Measurements from ENCODE around the gene ESYT1.
A peak's percentile ranks its signal among the peaks of the same experiment; 100 is the strongest.
"Not testable (repeated sequence)": the region's sequence is repeated elsewhere in the genome, so short reads cannot be mapped to it uniquely, and the experiment has no call there.

The ESYT1 gene

DNA sequence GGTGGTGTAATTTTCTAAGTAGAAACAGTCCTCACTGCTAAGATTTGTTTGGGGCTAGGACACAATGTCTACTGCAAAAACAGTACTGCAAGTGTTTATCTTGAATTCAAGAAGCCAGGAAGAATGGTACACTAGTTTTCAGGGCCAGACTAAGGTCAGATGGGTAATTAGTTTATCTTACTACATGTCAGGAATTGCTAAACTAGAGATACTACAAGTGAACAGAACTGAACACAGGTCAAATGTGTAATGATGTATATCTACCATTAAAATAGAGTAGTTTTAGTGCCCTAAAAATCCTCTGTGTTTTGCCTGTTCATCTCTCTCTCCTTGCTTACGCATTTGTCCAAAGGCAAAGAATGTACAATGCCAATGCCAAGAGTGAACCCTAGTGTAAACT lies 14.0 kb upstream of the ESYT1 start:
- DNase-seq (ENCODE audit: low spot score in 2 of 2) (no peak), ATAC-seq (replicated peaks; ENCODE audit: extremely low read depth, poor library complexity, severe bottlenecking) (no peak)
- Mint-ChIP-seq H3K36me3 (ENCODE audit: insufficient read depth) (peaks cover 74% of the 10 kb centered on the region), H3K4me3 (no peak overlapping the region), H3K27ac (ENCODE audit: low read depth) (no peak overlapping the region), H3K27me3 (no peaks in the 10 kb centered on the region), H3K9me3 (no peaks in the 10 kb centered on the region), H3K4me1 (peaks cover 26% of the 10 kb centered on the region)

DNA sequence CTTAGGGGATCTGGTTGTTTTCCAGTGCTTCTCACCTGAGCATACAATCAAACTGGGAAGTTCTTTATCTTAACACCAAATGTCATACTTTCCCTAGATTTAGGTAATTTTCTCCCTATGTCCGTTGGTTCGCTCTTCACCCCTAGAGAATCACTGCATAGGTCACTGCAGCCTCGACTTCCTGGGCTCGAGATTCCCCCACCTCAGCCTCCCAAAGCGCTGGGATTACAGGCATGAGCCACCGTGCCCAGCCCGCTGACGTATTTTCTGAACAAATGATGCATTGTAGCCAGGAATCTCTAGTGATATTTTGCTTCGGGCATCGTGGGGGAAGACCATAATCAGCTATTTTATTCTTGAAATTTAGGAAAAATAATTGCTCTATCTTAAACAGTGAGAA lies 12.7 kb upstream of the ESYT1 start:
- Mint-ChIP-seq H3K4me1 (peaks cover 34% of the 10 kb centered on the region), H3K9me3 (no peaks in the 10 kb centered on the region), H3K27ac (ENCODE audit: low read depth) (peak overlapping the region; percentile 100), H3K36me3 (ENCODE audit: insufficient read depth) (peaks cover 72% of the 10 kb centered on the region), H3K27me3 (no peaks in the 10 kb centered on the region), H3K4me3 (peak overlapping the region; percentile 95)
- DNase-seq (ENCODE audit: low spot score in 2 of 2): no peak
- ATAC-seq (replicated peaks; ENCODE audit: extremely low read depth, poor library complexity, severe bottlenecking): no peak

GRCh38 chr12:56116267-56117081 lies 11.6 kb upstream of the ESYT1 start, which contains the start of gene RPL41:
Gene RPL41, plus strand, starts transcription at chr12:56116633.
- Mint-ChIP-seq H3K27me3 (no peaks in the 10 kb centered on the region), H3K9me3 (no peaks in the 10 kb centered on the region), H3K4me1 (peaks cover 34% of the 10 kb centered on the region), H3K4me3 (peak within 1 kb of the TSS; percentile 95), H3K27ac (ENCODE audit: low read depth) (peak within 1 kb of the TSS; percentile 100), H3K36me3 (ENCODE audit: insufficient read depth) (peaks cover 60% of the 10 kb centered on the region)
- peak; percentile 93 to 96 for DNase-seq (ENCODE audit: low spot score in 2 of 2)
- peak; percentile 44 for ATAC-seq (replicated peaks; ENCODE audit: extremely low read depth, poor library complexity, severe bottlenecking)

- not testable (repeated sequence) for H3K9me3 Mint-ChIP-seq; H3K27me3 Mint-ChIP-seq; DNase-seq (ENCODE audit: low spot score in 2 of 2); ATAC-seq (replicated peaks; ENCODE audit: extremely low read depth, poor library complexity, severe bottlenecking)
- H3K4me3 Mint-ChIP-seq: peak overlapping the region; percentile 95
- H3K4me1 Mint-ChIP-seq: peaks cover 34% of the 10 kb centered on the region
- peaks cover 56% of the 10 kb centered on the region for H3K36me3 Mint-ChIP-seq (ENCODE audit: insufficient read depth)
- peak overlapping the region; percentile 100 for H3K27ac Mint-ChIP-seq (ENCODE audit: low read depth)
Observed at GRCh38 chr12:56117082-56117706, 10.9 kb upstream of the ESYT1 start.

DNA sequence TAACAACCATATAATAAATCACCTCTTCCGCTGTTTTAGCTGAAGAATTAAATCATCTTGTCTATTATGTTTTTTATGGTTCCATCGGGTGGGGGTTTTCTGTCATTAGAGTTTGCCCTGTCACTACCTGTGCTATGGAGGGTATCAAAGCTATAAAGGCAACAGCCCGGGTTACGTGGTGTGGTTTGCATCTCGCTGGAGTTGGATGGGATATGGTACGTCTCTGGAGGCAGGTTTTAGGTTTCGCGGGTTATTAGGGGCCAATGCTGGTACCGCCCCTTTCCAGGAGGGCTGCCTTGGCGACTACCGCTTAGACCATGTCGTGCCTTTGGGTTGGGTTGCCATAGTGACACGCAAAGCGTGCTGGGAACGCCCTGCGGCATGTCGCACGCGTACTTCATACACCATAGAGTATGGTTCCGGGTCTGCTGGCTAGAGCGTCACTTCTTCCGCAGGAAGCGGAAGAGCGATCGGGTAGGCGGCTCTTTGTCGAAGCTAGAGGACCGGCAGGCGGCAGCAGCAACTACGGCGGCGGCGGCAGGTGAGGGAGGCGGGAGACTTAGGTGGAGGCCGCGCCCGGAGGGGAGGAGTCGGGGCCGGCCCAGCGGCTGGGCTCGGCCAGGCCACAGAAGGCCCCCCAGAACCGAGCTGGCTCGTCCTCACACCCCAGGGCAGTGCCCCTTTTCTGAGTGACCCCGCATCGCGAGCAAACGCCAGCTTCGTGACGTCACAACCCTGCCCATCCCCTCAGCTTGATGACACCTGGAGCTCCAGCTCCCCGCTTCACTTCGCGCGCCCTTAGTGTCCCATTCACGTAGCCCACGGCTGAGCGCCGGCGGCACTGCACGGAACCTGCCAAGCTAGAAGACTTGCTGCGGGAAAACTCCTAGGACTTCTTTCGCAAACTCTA lies 10.0 kb upstream of the ESYT1 start, which contains the start of gene ZC3H10:
ZC3H10 (plus strand) TSS at position 489 of the 910 bp plus-strand sequence. CDS start 2,297 bp downstream, outside the sequence.
- Mint-ChIP-seq H3K27ac (ENCODE audit: low read depth) (peak within 1 kb of the TSS; percentile 100), H3K4me3 (peak within 1 kb of the TSS; percentile 95), H3K36me3 (ENCODE audit: insufficient read depth) (peaks cover 49% of the 10 kb centered on the region), H3K9me3 (no peaks in the 10 kb centered on the region), H3K27me3 (no peaks in the 10 kb centered on the region), H3K4me1 (peaks cover 34% of the 10 kb centered on the region)
- DNase-seq (ENCODE audit: low spot score in 2 of 2) (peak; percentile 89 to 98), ATAC-seq (replicated peaks; ENCODE audit: extremely low read depth, poor library complexity, severe bottlenecking) (peak; percentile 83)

DNA sequence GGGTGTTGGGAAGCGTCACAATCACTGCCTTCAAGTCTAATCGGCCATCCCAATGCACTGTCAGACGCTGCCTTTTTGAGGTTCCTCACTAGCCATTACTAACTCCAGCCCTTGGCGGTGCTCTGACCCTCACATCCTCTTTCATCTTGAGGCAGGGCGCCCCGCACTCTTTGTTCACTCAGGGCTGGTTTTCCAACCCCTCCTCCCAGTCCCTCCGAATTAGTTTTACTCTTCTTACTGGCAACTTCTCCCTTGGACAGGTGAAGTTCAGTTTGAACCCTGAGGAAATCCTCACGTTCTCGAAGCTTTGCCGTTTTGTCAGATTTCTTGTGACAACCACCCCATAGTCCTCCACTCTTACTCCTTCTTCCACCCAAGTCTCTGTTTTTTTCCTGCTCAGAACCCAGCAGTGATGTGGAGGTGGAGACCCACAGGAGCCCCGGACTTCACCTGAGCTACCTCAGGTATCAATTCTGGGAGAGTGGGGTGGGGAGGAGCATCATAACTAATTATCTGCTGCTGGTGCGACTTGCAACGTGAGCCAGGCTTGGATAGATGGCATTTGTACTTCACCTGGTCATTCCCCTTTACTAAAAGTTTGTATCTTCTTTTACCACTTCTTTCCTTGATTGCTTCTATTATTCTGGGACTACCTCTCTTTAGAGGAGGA lies 9.2 kb upstream of the ESYT1 start:
- no peak for ATAC-seq (replicated peaks; ENCODE audit: extremely low read depth, poor library complexity, severe bottlenecking)
- DNase-seq (ENCODE audit: low spot score in 2 of 2): no peak
- peaks cover 41% of the 10 kb centered on the region for H3K36me3 Mint-ChIP-seq (ENCODE audit: insufficient read depth)
- peak overlapping the region; percentile 95 for H3K4me3 Mint-ChIP-seq
- H3K27ac Mint-ChIP-seq (ENCODE audit: low read depth): peak overlapping the region; percentile 100
- no peaks in the 10 kb centered on the region for H3K27me3 Mint-ChIP-seq
- H3K4me1 Mint-ChIP-seq: peaks cover 34% of the 10 kb centered on the region
- H3K9me3 Mint-ChIP-seq: no peaks in the 10 kb centered on the region

DNA sequence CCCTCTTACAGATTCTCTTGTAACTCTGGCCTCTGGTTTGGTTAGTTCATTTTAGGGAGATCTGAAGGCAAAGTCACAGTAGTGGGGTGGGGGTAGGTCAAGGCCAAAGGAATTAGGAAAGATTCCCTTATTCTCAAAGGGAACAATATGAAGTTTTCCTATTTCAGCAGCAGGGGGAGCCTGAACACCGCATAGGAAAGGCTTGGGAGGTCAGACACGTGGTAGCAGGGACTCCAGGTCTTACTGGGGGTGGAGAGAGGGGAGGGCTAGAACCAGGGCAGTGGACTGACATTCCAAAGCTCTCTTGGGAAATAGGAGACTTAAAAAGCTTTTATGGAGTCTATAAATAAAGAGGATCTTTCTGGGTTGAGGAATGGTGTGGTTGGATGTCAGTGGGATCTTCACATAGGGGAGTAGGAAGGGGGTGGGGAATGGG lies 8.7 kb upstream of the ESYT1 start:
- DNase-seq (ENCODE audit: low spot score in 2 of 2) (peak in 1 of 2 donors; percentile 32), ATAC-seq (replicated peaks; ENCODE audit: extremely low read depth, poor library complexity, severe bottlenecking) (no peak)
- H3K9me3 Mint-ChIP-seq: no peaks in the 10 kb centered on the region
- peak overlapping the region; percentile 100 for H3K27ac Mint-ChIP-seq (ENCODE audit: low read depth)
- H3K36me3 Mint-ChIP-seq (ENCODE audit: insufficient read depth): peaks cover 39% of the 10 kb centered on the region
- H3K27me3 Mint-ChIP-seq: no peaks in the 10 kb centered on the region
- H3K4me3 Mint-ChIP-seq: peak overlapping the region; percentile 95
- H3K4me1 Mint-ChIP-seq: peaks cover 34% of the 10 kb centered on the region

- Mint-ChIP-seq H3K36me3 (ENCODE audit: insufficient read depth) (peaks cover 39% of the 10 kb centered on the region), H3K9me3 (no peaks in the 10 kb centered on the region), H3K4me1 (peaks cover 34% of the 10 kb centered on the region), H3K4me3 (no peak overlapping the region), H3K27ac (ENCODE audit: low read depth) (no peak overlapping the region), H3K27me3 (no peaks in the 10 kb centered on the region)
- DNase-seq (ENCODE audit: low spot score in 2 of 2) (no peak), ATAC-seq (replicated peaks; ENCODE audit: extremely low read depth, poor library complexity, severe bottlenecking) (no peak)
Observed at GRCh38 chr12:56120158-56120846, 7.8 kb upstream of the ESYT1 start.

GRCh38 chr12:56121204-56121870 lies 6.7 kb upstream of the ESYT1 start:
- H3K36me3 Mint-ChIP-seq (ENCODE audit: insufficient read depth): peaks cover 31% of the 10 kb centered on the region
- peaks cover 40% of the 10 kb centered on the region for H3K4me1 Mint-ChIP-seq
- H3K27me3 Mint-ChIP-seq: no peaks in the 10 kb centered on the region
- no peaks in the 10 kb centered on the region for H3K9me3 Mint-ChIP-seq
- DNase-seq (ENCODE audit: low spot score in 2 of 2): no peak
- no peak overlapping the region for H3K4me3 Mint-ChIP-seq
- ATAC-seq (replicated peaks; ENCODE audit: extremely low read depth, poor library complexity, severe bottlenecking): no peak
- H3K27ac Mint-ChIP-seq (ENCODE audit: low read depth): no peak overlapping the region

GRCh38 chr12:56122637-56123036 lies 5.4 kb upstream of the ESYT1 start:
- Mint-ChIP-seq H3K27ac (ENCODE audit: low read depth) (no peak overlapping the region), H3K4me3 (no peak overlapping the region), H3K36me3 (ENCODE audit: insufficient read depth) (peaks cover 21% of the 10 kb centered on the region), H3K27me3 (no peaks in the 10 kb centered on the region), H3K9me3 (no peaks in the 10 kb centered on the region), H3K4me1 (peaks cover 40% of the 10 kb centered on the region)
- DNase-seq (ENCODE audit: low spot score in 2 of 2) (no peak), ATAC-seq (replicated peaks; ENCODE audit: extremely low read depth, poor library complexity, severe bottlenecking) (no peak)

GRCh38 chr12:56124133-56124532 lies 3.9 kb upstream of the ESYT1 start:
- Mint-ChIP-seq H3K36me3 (ENCODE audit: insufficient read depth) (peaks cover 15% of the 10 kb centered on the region), H3K4me3 (no peak overlapping the region), H3K27ac (ENCODE audit: low read depth) (no peak overlapping the region), H3K4me1 (peaks cover 38% of the 10 kb centered on the region), H3K9me3 (no peaks in the 10 kb centered on the region), H3K27me3 (no peaks in the 10 kb centered on the region)
- ATAC-seq (replicated peaks; ENCODE audit: extremely low read depth, poor library complexity, severe bottlenecking) (no peak), DNase-seq (ENCODE audit: low spot score in 2 of 2) (no peak)

All from central memory CD8-positive, alpha-beta T cell (primary cell).